ENCODE measurements around the gene PPP2R2C. TPM values are rescaled to one million over a fixed set of nuclear protein-coding genes. Genes with fewer than 3 reads are reported as not detected.
A peak's percentile ranks its signal among the peaks of the same experiment; 100 is the strongest.

The PPP2R2C gene
- total RNA-seq, 1 experiment from 2014 or later, result 8.1 TPM

- no peak overlapping the region for H3K9ac ChIP-seq (ENCODE audit: extremely low read depth, insufficient read length, low read length)
These were observed 78.6 kb downstream of the PPP2R2C start for GRCh38 chr4:6393544-6394475.

More at GRCh38 chr4:6393544-6394475, 78.6 kb downstream of the PPP2R2C start:
- Histone ChIP-seq H3T11ph (ENCODE audit: low read length) (no peak overlapping the region), H2BK15ac (ENCODE audit: low read depth, low read length) (no peak overlapping the region), H2BK20ac (ENCODE audit: low read depth, low read length, poor library complexity, severe bottlenecking) (no peak overlapping the region), H3K27me3 (ENCODE audit: insufficient read depth, low read length) (no peaks in the 10 kb centered on the region), H2AFZ (ENCODE audit: low read length) (no peak overlapping the region), H3K23ac (ENCODE audit: insufficient read length, low read depth, low read length) (no peak overlapping the region), H2AK5ac (ENCODE audit: insufficient read length, low read length) (no peak overlapping the region), H3K4ac (ENCODE audit: low read depth, low read length) (no peak overlapping the region), H3K14ac (ENCODE audit: insufficient read depth, low read length) (peak overlapping the region; percentile 16; the same call in 1 of the 2 replicates), H2BK12ac (ENCODE audit: insufficient read length, low read depth, low read length) (no peak overlapping the region), H3K4me2 (ENCODE audit: insufficient read depth, insufficient read length, low read length) (no peak overlapping the region), H3K79me2 (ENCODE audit: insufficient read depth, low read length) (no peaks in the 10 kb centered on the region), H3K18ac (ENCODE audit: insufficient read length, low read depth, low read length) (no peak overlapping the region), H3K27ac (ENCODE audit: insufficient read length, low read depth, low read length) (no peak overlapping the region), H3K9me3 (ENCODE audit: control insufficient read depth, low read depth, low read length) (no peaks in the 10 kb centered on the region), H4K5ac (ENCODE audit: insufficient read length, low read depth, low read length) (no peak overlapping the region), H3K79me1 (ENCODE audit: insufficient read depth, low read depth, low read length, poor library complexity, severe bottlenecking) (no peaks in the 10 kb centered on the region), H3K23me2 (ENCODE audit: insufficient read length, low read depth, low read length, poor library complexity, severe bottlenecking) (no peaks in the 10 kb centered on the region), H3K56ac (ENCODE audit: insufficient read length, low read depth, low read length) (no peak overlapping the region), H4K91ac (ENCODE audit: insufficient read length, low read depth, low read length) (no peak overlapping the region), H2BK120ac (ENCODE audit: low read depth, low read length, poor library complexity, severe bottlenecking) (no peak overlapping the region), H2BK5ac (ENCODE audit: insufficient read length, low read length) (no peak overlapping the region), H4K8ac (replicated peaks; ENCODE audit: insufficient read length, low read depth, low read length) (no peak overlapping the region), H3K4me1 (ENCODE audit: insufficient read depth, low read length) (no peaks in the 10 kb centered on the region), H4K20me1 (ENCODE audit: control insufficient read depth, insufficient read depth, insufficient read length) (no peaks in the 10 kb centered on the region)
- no peak overlapping the region for H3K4me3 Mint-ChIP-seq
- no CpG with 5 or more reads among the region's 16 CpGs for WGBS (ENCODE audit: extremely low coverage, insufficient read length, low lambda C conversion rate)
- TF ChIP-seq, protein P1, sequence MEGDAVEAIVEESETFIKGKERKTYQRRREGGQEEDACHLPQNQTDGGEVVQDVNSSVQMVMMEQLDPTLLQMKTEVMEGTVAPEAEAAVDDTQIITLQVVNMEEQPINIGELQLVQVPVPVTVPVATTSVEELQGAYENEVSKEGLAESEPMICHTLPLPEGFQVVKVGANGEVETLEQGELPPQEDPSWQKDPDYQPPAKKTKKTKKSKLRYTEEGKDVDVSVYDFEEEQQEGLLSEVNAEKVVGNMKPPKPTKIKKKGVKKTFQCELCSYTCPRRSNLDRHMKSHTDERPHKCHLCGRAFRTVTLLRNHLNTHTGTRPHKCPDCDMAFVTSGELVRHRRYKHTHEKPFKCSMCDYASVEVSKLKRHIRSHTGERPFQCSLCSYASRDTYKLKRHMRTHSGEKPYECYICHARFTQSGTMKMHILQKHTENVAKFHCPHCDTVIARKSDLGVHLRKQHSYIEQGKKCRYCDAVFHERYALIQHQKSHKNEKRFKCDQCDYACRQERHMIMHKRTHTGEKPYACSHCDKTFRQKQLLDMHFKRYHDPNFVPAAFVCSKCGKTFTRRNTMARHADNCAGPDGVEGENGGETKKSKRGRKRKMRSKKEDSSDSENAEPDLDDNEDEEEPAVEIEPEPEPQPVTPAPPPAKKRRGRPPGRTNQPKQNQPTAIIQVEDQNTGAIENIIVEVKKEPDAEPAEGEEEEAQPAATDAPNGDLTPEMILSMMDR (conservative IDR thresholded peaks at IDR 0.05), result no peak
- DNase-seq, result no peak
- peaks cover 3 to 18% of the 10 kb centered on the region in 2 experiments for H3K4me1 Mint-ChIP-seq
- no peaks in the 10 kb centered on the region for H3K9me3 Mint-ChIP-seq
- H3K36me3 Mint-ChIP-seq (ENCODE audit: insufficient read depth in 1 of 3, low read depth in 3 of 3), result no peaks in the 10 kb centered on the region; a peak in 1 of 7 replicates
- H3K27me3 Mint-ChIP-seq (ENCODE audit: low read depth), result no peaks in the 10 kb centered on the region
- no peak overlapping the region; a peak in 1 of 7 replicates for H3K27ac Mint-ChIP-seq

Measured in H9 (cell line).